ENCODE measurements around the gene TRIM63. TPM values are rescaled to one million over a fixed set of nuclear protein-coding genes. Genes with fewer than 3 reads are reported as not detected.

The TRIM63 gene
- total RNA-seq, 2 donors from 2014 or later, result not detected

GRCh38 chr1:26057189-26057588, 10.2 kb downstream of the TRIM63 start:
- Histone ChIP-seq H3K27ac (ENCODE audit: low read depth, low read length) (no peak overlapping the region), H3K27me3 (ENCODE audit: control insufficient read depth, insufficient read depth, low read length, poor library complexity, severe bottlenecking) (no peaks in the 10 kb centered on the region), H3K9ac (ENCODE audit: extremely low read depth, low read length, poor library complexity, severe bottlenecking) (no peak overlapping the region), H3K4me3 (ENCODE audit: low read length) (no peak overlapping the region), H3K9me3 (ENCODE audit: control insufficient read depth, low read length) (no peaks in the 10 kb centered on the region), H3K36me3 (ENCODE audit: control insufficient read depth, insufficient read depth, low read length) (no peaks in the 10 kb centered on the region), H3K4me1 (ENCODE audit: control insufficient read depth, insufficient read depth, low read length) (no peaks in the 10 kb centered on the region)
- no peak for DNase-seq
- no peak overlapping the region for H3K27ac Mint-ChIP-seq
- TF ChIP-seq CTCF (conservative IDR thresholded peaks at IDR 0.05), result no peak
- H3K9me3 Mint-ChIP-seq, result no peaks in the 10 kb centered on the region
- peaks cover 25% of the 10 kb centered on the region for H3K27me3 Mint-ChIP-seq (ENCODE audit: insufficient read depth)
- H3K36me3 Mint-ChIP-seq (ENCODE audit: low read depth), result no peaks in the 10 kb centered on the region
- WGBS, 2 experiments (ENCODE audit: insufficient coverage in 1 of 2, insufficient read length in 1 of 2), result 88% methylated on average over 2 of the region's 2 CpGs; no CpG with 5 or more reads in 1 of the 2 experiments
- H3K4me1 Mint-ChIP-seq, result peaks cover 7% of the 10 kb centered on the region
- H3K4me3 Mint-ChIP-seq, result no peak overlapping the region

- Mint-ChIP-seq H3K36me3 (ENCODE audit: low read depth) (no peaks in the 10 kb centered on the region), H3K4me1 (peaks cover 2% of the 10 kb centered on the region), H3K27me3 (ENCODE audit: insufficient read depth) (peaks cover 28% of the 10 kb centered on the region), H3K9me3 (no peaks in the 10 kb centered on the region), H3K27ac (no peak overlapping the region), H3K4me3 (no peak overlapping the region)
- no peaks in the 10 kb centered on the region for H3K36me3 ChIP-seq (ENCODE audit: control insufficient read depth, insufficient read depth, low read length)
- no peak overlapping the region for H3K27ac ChIP-seq (ENCODE audit: low read depth, low read length)
- H3K4me1 ChIP-seq (ENCODE audit: control insufficient read depth, insufficient read depth, low read length), result no peaks in the 10 kb centered on the region
- no peak for TF ChIP-seq CTCF (conservative IDR thresholded peaks at IDR 0.05)
- no peaks in the 10 kb centered on the region for H3K9me3 ChIP-seq (ENCODE audit: control insufficient read depth, low read length)
- H3K9ac ChIP-seq (ENCODE audit: extremely low read depth, low read length, poor library complexity, severe bottlenecking), result no peak overlapping the region
- DNase-seq, result no peak
- H3K27me3 ChIP-seq (ENCODE audit: control insufficient read depth, insufficient read depth, low read length, poor library complexity, severe bottlenecking), result peaks cover 4% of the 10 kb centered on the region
- 86 to 94% methylated on average over 2 of the region's 2 CpGs for WGBS, 2 experiments (ENCODE audit: insufficient coverage in 1 of 2, insufficient read length in 1 of 2)
- no peak overlapping the region for H3K4me3 ChIP-seq (ENCODE audit: low read length)
These were observed 12.4 kb downstream of the TRIM63 start for GRCh38 chr1:26055041-26055440.

- peak; percentile 37 for TF ChIP-seq CTCF (conservative IDR thresholded peaks at IDR 0.05)
- Mint-ChIP-seq H3K4me1 (peaks cover 2% of the 10 kb centered on the region), H3K27me3 (ENCODE audit: insufficient read depth) (peaks cover 33% of the 10 kb centered on the region), H3K4me3 (no peak overlapping the region), H3K9me3 (no peaks in the 10 kb centered on the region), H3K27ac (no peak overlapping the region), H3K36me3 (ENCODE audit: low read depth) (no peaks in the 10 kb centered on the region)
- Histone ChIP-seq H3K4me3 (ENCODE audit: low read length) (no peak overlapping the region), H3K36me3 (ENCODE audit: control insufficient read depth, insufficient read depth, low read length) (no peaks in the 10 kb centered on the region), H3K9ac (ENCODE audit: extremely low read depth, low read length, poor library complexity, severe bottlenecking) (no peak overlapping the region), H3K9me3 (ENCODE audit: control insufficient read depth, low read length) (no peaks in the 10 kb centered on the region), H3K27me3 (ENCODE audit: control insufficient read depth, insufficient read depth, low read length, poor library complexity, severe bottlenecking) (peaks cover 14% of the 10 kb centered on the region), H3K4me1 (ENCODE audit: control insufficient read depth, insufficient read depth, low read length) (no peaks in the 10 kb centered on the region), H3K27ac (ENCODE audit: low read depth, low read length) (no peak overlapping the region)
- peak; percentile 70 for DNase-seq
- WGBS, 2 experiments (ENCODE audit: insufficient coverage in 1 of 2, insufficient read length in 1 of 2), result 62 to 65% methylated on average over 11 to 15 of the region's 16 CpGs
These were observed 13.5 kb downstream of the TRIM63 start for GRCh38 chr1:26053718-26054560.

Measured in endodermal cell (in vitro differentiated cells).